AG09319 (cell line): Measurements from ENCODE around the gene CSE1L.

Source experiments
- DNase-seq: peaks from one replicate; pipeline ENCODE4 v3.0.0-alpha.2; 2010; ENCODE audit warnings: low read depth; ENCODE audit errors: extremely low read depth
- TF ChIP-seq, protein P1 (sequence below): IDR thresholded peaks from 2 replicates; pipeline ENCODE4 v1.5.1; 2011; ENCODE audit warnings: low read depth, mild to moderate bottlenecking, inconsistent platforms, low read length, moderate library complexity

CSE1L gene

DNA sequence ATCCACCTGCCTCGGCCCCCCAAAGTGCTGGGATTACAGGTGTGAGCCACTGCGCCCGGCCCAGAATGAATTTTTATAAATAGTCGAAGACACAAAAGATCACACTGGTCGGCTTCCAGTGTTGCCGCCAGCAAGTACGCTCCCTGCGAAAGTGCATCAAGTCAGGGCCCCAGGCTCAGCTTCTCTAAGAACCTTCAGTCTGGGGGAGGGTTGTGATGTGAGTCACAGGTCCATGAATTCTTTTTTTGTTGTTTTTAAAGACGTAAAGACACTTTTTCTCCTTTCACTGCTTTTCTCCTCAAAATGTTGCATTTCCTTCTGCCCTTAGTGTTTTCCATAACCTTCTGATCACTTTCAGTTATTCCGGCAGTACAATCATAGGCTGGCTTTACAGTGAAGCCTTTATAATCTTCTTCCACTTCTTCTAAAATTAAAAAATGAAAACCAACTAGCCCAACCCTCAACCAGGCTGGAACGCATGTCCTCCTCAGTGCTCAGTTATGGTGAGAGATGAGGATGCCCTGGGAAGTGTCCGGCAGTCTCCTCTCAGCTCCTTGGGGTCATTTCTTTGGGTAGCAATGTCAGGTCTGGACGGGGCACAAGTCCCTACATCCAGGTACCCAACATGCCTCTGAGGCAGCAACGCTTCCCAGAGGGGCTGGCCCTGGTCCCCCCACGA lies 66.6 kb downstream of the CSE1L start:
- TF ChIP-seq, protein P1, sequence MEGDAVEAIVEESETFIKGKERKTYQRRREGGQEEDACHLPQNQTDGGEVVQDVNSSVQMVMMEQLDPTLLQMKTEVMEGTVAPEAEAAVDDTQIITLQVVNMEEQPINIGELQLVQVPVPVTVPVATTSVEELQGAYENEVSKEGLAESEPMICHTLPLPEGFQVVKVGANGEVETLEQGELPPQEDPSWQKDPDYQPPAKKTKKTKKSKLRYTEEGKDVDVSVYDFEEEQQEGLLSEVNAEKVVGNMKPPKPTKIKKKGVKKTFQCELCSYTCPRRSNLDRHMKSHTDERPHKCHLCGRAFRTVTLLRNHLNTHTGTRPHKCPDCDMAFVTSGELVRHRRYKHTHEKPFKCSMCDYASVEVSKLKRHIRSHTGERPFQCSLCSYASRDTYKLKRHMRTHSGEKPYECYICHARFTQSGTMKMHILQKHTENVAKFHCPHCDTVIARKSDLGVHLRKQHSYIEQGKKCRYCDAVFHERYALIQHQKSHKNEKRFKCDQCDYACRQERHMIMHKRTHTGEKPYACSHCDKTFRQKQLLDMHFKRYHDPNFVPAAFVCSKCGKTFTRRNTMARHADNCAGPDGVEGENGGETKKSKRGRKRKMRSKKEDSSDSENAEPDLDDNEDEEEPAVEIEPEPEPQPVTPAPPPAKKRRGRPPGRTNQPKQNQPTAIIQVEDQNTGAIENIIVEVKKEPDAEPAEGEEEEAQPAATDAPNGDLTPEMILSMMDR, result no peak
- no peak for DNase-seq

DNA sequence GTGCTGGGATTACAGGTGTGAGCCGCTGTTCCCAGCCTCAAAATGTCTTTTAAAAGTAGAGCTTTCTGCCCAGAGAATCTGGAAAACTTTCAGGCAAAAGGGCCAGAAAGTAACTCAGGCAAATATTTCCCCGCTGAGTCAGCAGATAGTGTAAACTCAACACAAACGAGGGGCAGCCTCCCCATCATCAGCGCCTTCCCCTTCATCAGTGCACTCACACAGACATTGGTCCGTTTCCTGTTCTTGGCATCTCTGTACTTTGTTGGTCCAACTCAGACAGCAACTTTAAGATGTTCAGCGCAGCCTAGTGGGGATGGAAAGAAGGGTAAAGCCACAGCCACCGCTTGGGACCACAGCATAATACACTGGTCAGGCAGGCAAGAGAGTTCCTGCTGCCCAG lies 69.5 kb downstream of the CSE1L start:
- peak; percentile 30 for DNase-seq
- TF ChIP-seq, protein P1, result peak; percentile 31

DNA sequence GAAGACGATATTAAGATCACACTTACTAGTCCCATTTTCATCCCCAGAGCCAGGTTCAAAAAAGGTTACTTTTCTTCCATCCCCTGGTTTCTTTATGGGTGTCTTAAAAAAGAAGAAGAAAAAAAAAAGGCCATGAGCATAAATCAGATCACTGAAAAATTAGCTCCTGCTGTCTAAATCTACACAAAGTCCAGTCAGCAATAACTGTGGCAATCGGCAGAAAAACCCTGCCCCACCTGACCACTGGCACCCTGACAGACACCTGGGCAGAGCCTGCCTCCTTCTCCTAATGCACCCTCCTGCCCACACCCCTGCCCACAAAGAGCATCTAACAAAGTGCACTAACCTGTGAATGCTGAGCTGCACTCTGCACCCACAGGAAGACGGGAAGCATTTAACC lies 72.2 kb downstream of the CSE1L start:
- no peak for DNase-seq
- TF ChIP-seq, protein P1, result no peak

DNA sequence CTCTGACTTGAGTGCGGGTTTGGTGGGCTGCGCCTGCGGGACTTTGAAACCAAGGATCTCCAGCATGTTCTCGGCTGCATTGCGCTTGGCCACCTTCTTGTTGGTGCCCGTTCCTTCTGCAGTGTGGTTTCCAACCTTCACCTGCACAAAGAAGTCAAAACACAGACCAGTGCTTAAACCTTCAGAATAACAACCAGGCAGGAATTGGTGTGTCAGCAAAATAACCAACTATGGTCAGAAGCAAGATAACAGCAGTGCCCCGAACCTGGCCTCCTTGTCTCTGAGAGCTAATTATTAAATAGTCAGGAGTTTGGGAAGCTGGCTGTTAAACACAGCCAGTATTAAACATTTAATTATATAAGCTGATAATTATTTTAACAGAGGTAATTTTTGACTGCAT lies 73.9 kb downstream of the CSE1L start:
- TF ChIP-seq, protein P1, result no peak
- DNase-seq, result no peak

DNA sequence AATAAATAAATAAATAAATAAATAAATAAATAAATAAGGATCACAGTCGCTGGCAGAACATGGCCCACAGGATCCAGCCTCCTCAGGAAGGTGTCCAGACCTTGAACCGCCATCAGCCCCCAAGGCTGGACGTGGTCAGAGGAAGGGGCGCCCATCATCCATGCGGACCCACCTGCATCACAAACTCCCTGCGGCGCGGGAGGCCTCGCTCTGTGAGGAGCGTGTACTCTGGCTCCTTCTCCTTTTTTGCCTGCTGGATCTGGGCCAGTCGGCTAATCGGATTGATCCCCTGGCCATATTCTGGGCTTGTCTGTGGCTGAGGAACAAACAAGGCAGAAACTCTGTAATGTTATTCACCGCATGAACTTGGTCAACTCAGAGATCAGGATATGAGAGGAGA lies 76.8 kb downstream of the CSE1L start:
- TF ChIP-seq, protein P1, result no peak
- no peak for DNase-seq

DNA sequence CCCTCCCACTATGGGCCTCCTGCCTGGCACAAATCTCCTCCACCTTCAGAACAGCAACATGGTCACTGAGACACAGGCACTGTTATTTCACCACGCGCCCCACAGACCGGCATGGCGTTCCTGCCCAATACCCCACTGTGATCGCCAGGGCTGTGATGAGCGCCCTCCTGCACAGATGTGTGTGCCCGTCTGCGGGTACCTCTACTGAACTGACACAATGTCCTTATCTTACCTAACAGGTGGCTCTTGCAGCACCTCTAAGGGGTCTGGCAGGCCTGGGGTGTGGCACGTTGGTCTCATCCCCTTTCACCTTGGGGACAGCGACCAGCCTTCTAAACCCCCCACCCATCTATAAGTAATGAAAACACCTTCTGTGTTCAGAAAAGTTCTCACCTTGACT lies 77.9 kb downstream of the CSE1L start:
- no peak for DNase-seq
- TF ChIP-seq, protein P1, result no peak

DNA sequence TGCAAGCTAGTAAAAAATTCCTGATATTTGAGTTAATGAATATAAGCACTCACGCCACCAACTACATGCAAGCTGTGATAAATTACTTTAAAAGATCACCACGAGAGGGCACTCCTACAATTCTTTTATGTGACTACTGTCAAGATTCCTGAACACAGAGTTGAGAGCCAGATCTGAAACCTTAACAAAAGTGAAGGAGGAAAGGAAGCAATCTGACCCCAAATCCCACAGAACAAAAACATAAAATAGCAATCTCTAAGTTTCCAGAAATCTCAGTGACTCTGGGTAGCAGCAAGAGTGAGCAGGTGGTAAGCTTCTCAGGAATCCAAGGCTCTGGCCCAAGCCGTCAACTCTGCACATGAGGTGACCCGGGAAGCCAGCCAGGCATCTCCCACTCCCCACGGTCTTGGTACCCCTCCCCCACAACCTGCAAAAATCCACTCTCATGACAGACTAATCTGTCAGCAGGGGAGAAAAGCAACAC lies 86.9 kb downstream of the CSE1L start:
- TF ChIP-seq, protein P1, result peak; percentile 47
- peak; percentile 53 for DNase-seq
